Measurements from ENCODE around the gene GABRB3. TPM values are rescaled to one million over a fixed set of nuclear protein-coding genes. Genes with fewer than 3 reads are reported as not detected.

GABRB3 gene
- total RNA-seq, 4 donors from 2014 or later, result 0.67 to 2.3 (median 1.4) TPM

GRCh38 chr15:26698555-26698954 lies 74.3 kb downstream of the GABRB3 start:
- Histone ChIP-seq H3K4me1 (no peaks in the 10 kb centered on the region), H3K9me3 (no peaks in the 10 kb centered on the region), H3K36me3 (no peaks in the 10 kb centered on the region), H3K4me3 (no peak overlapping the region), H3K27me3 (no peaks in the 10 kb centered on the region), H3K27ac (no peak overlapping the region)
- intact Hi-C loops (cut with DNase I), result no loop called here
- 29 to 39% methylated on average over 5 of the region's 5 CpGs for WGBS, 2 donors
- TF ChIP-seq POLR2A (IDR thresholded peaks at IDR 0.05) (no peak), CTCF (IDR thresholded peaks at IDR 0.05) (no peak)
- DNase-seq, result no peak

GRCh38 chr15:26697913-26698312 lies 75.0 kb downstream of the GABRB3 start:
- WGBS, 2 donors, result 53 to 58% methylated on average over 6 of the region's 6 CpGs
- Histone ChIP-seq H3K27ac (no peak overlapping the region), H3K9me3 (no peaks in the 10 kb centered on the region), H3K4me1 (no peaks in the 10 kb centered on the region), H3K27me3 (no peaks in the 10 kb centered on the region), H3K4me3 (no peak overlapping the region), H3K36me3 (no peaks in the 10 kb centered on the region)
- no peak for TF ChIP-seq POLR2A (IDR thresholded peaks at IDR 0.05)
- TF ChIP-seq CTCF (IDR thresholded peaks at IDR 0.05), result no peak
- intact Hi-C loops (cut with DNase I), result no loop called here
- no peak for DNase-seq

- H3K27me3 ChIP-seq, result no peaks in the 10 kb centered on the region
- H3K36me3 ChIP-seq, result no peaks in the 10 kb centered on the region
- H3K9me3 ChIP-seq, result no peaks in the 10 kb centered on the region
- no peak for DNase-seq
- intact Hi-C loops (cut with DNase I), result no loop called here
- 63 to 73% methylated on average over 4 of the region's 4 CpGs for WGBS, 2 donors
- H3K4me1 ChIP-seq, result no peaks in the 10 kb centered on the region
- H3K4me3 ChIP-seq, result no peak overlapping the region
- H3K27ac ChIP-seq, result no peak overlapping the region
- TF ChIP-seq POLR2A (IDR thresholded peaks at IDR 0.05) (no peak), CTCF (IDR thresholded peaks at IDR 0.05) (no peak)
Observed at GRCh38 chr15:26691249-26691648, 81.6 kb downstream of the GABRB3 start.

GRCh38 chr15:26690778-26691177 lies 82.1 kb downstream of the GABRB3 start:
- no peak for DNase-seq
- no peaks in the 10 kb centered on the region for H3K9me3 ChIP-seq
- WGBS, 2 donors, result 50% methylated on average over 2 of the region's 2 CpGs
- no peak overlapping the region for H3K27ac ChIP-seq
- H3K4me1 ChIP-seq, result no peaks in the 10 kb centered on the region
- H3K27me3 ChIP-seq, result no peaks in the 10 kb centered on the region
- no peak for TF ChIP-seq CTCF (IDR thresholded peaks at IDR 0.05)
- no peak for TF ChIP-seq POLR2A (IDR thresholded peaks at IDR 0.05)
- no peak overlapping the region for H3K4me3 ChIP-seq
- intact Hi-C loops (cut with DNase I), result no loop called here
- H3K36me3 ChIP-seq, result no peaks in the 10 kb centered on the region

GRCh38 chr15:26689462-26689861 lies 83.4 kb downstream of the GABRB3 start:
- Histone ChIP-seq H3K27ac (no peak overlapping the region), H3K4me1 (no peaks in the 10 kb centered on the region), H3K36me3 (no peaks in the 10 kb centered on the region), H3K27me3 (no peaks in the 10 kb centered on the region), H3K9me3 (no peaks in the 10 kb centered on the region), H3K4me3 (no peak overlapping the region)
- TF ChIP-seq POLR2A (IDR thresholded peaks at IDR 0.05) (no peak), CTCF (IDR thresholded peaks at IDR 0.05) (no peak)
- intact Hi-C loops (cut with DNase I), result no loop called here
- 48 to 66% methylated on average over 4 to 6 of the region's 7 CpGs for WGBS, 2 donors
- no peak for DNase-seq
